ENCODE data around the gene ARMC10.
A peak's percentile ranks its signal among the peaks of the same experiment; 100 is the strongest.
"Not testable (repeated sequence)": the region's sequence is repeated elsewhere in the genome, so short reads cannot be mapped to it uniquely, and the experiment has no call there.

ARMC10 gene

DNA sequence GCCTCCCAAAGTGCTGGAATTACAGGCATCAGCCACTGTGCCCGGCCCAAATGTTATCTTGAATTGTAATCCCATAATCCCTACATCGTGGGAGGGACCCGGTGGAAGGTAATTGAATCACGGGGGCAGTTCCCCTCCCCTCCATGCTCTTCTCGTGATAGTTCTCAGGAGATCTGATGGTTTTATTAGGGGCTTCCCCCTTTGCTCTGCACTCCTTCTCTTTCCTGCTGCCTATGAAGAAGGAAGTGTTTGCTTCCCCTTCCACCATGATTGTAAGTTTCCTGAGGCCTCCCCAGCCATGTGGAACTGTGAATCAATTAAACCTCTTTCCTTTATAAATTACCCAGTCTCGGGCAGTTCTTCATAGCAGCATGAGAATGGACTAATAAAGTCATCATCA, 3.3 kb downstream of the ARMC10 start:
- DNase-seq (ENCODE audit: low read depth), result not testable (repeated sequence)

DNA sequence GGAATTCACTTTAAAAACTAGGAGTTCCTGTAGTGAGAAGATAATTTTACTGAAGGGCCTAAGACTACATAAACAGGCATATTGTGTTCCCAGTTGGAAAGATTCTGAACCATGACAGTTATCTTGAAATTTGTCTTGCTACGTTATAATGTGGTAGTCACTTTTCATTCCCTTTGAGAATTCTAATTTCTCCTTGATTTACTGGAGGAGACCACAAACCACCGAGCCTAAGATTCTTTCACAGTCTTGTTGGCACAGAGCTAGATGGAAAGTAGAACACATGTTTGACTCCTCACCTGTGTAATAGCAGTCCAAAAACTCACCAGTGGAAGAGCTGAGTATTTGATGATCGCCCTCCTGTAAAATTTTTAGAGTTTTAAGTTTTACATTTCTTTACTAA, 4.9 kb downstream of the ARMC10 start:
- no peak for DNase-seq (ENCODE audit: low read depth)

- no peak for DNase-seq (ENCODE audit: low read depth)
Observed at GRCh38 chr7:103080923-103081322, 6.0 kb downstream of the ARMC10 start.

DNA sequence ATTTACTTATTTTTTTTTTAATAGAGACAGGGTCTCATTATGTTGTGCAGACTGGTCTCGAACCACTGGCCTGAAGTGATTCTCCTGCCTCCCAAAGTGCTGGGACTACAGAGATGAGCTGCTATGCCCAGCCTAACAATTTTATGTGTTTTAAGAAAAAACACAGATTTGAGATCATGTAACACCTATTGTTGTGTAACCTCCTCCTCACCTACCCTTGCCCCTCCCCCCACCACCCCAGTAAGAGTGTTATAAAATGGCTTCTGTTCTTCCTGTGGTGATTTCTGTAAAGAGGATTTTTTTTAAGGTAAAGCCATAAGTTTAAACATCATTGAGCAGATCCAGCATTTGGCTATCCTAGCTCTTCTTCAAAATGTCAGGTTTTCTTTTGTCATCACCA, 7.6 kb downstream of the ARMC10 start:
- DNase-seq (ENCODE audit: low read depth), result no peak

DNA sequence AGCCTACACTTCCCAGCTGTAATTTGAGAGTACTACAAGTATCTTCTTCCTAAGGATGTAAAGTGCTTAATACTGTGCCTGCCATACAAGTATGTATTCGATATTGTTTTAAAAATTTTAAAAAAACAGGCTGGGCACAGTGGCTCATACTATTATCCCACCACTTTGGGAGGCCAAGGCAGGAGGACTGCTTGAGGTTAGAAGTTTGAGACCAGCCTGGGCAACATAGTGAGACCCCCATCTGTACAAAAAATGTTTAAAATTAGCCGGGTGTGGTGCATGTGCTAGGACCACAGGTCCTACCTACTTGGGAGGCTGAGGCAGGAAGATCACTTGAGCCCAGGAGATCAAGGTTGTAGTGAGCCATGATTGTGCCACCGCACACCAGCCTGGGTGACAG, 8.3 kb downstream of the ARMC10 start:
- DNase-seq (ENCODE audit: low read depth), result no peak

GRCh38 chr7:103092321-103092720, 17.4 kb downstream of the ARMC10 start:
- not testable (repeated sequence) for DNase-seq (ENCODE audit: low read depth)

DNA sequence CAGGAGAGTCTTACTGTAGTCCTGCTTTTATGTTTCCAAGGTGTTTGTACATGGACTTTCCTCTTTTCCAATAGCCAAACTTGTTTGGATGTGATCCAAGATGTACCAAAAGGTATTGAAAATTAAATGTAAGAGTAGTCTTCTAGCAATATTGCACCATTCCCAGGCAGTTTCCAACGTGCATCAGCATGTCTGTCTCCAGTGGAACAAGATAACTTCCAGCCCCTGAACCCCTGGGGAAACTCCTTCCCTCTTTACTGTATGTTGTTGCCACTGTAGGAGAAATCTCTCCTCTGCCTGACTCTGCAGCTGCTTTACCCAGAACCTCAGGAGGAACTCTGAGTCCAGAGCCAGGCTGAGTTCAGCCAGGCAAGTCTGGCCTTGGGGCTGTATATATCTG, 18.5 kb downstream of the ARMC10 start:
- no peak for DNase-seq (ENCODE audit: low read depth)

- DNase-seq (ENCODE audit: low read depth), result no peak
Observed at GRCh38 chr7:103094102-103094501, 19.2 kb downstream of the ARMC10 start.

DNA sequence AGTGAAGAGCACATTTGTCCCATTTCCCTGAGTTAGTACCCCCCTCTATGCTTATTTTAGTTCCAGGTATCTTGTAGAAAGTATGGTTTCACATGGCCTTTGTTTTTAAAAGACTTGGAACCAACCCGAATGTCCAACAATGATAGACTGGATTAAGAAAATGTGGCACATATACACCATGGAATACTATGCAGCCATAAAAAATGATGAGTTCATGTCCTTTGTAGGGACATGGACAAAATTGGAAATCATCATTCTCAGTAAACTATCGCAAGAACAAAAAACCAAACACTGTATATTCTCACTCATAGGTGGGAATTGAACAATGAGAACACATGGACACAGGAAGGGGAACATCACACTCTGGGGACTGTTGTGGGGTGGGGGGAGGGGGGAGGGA, 20.6 kb downstream of the ARMC10 start:
- not testable (repeated sequence) for DNase-seq (ENCODE audit: low read depth)

GRCh38 chr7:103097041-103097440, 22.1 kb downstream of the ARMC10 start:
- DNase-seq (ENCODE audit: low read depth), result no peak

GRCh38 chr7:103100348-103100747, 25.4 kb downstream of the ARMC10 start:
- DNase-seq (ENCODE audit: low read depth), result no peak

DNA sequence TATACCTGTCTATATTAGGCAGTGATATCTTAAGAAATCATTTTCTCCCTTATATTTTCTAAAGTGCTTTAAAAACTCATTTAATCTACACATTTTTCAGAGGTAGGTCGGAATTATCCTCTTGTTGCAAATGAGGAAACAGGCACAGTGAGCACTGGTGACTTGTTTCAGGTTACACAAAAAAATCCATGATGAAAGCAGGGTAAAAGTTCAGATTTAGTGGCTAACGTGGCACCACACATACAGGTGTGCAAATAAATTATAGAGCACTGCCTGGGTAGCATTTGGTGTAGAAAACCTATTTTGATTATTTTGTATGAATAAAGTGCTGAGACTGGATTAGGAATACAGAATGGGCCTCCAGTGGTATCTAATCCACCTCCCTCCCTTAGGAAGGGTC, 26.6 kb downstream of the ARMC10 start:
- no peak for DNase-seq (ENCODE audit: low read depth)

DNA sequence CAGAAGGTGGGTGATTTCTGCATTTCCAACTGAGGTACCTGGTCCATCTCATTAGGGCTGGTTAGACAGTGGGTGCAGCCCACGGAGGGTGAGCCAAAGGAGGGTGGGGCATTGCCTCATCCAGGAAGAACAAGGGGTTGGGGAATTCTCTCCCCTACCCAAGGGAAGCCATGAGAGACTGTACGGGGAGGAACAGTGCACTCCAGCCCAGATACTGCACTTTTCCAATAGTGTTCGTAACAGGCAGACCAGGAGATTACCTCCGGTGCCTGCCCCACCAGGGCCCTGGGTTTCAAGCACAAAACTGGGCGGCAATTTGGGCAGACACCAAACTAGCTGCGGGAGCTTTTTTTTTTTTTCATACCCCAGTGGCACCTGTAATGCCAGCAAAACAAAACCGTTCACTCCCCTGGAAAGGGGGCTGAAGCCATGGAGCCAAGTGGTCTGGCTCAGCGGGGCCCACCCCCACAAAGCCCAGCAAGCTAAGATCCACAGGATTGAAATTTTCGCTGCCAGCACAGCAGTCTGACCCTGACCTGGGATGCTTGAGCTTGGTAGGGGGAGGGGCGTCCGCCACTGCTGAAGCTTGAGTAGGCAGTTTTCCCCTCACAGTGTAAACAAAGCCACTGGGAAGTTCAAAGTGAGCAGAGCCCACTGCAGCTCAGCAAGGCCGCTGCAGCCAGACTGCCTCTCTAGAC, 31.2 kb downstream of the ARMC10 start:
- no peak for DNase-seq (ENCODE audit: low read depth)

- not testable (repeated sequence) for DNase-seq (ENCODE audit: low read depth)
Observed at GRCh38 chr7:103106703-103107070, 31.7 kb downstream of the ARMC10 start.

DNA sequence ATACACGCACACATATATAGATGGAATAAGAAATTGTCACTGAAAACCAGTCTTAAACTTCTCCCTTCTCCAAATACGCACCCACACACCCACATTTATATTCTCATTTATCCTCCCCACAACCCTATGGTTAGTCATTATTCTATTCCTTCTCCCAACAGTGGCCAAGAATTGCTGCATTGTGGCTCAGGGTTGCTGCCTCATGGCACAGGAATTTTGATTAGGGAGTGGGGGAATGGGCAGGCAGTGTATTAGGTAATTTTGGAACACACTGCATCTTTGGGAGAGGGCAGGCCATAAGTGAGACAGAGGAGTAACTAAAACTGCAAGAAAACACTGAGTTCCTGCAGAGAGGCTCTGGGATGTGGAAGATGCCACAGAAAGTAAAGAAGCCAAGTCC, 38.2 kb downstream of the ARMC10 start:
- DNase-seq (ENCODE audit: low read depth), result peak; percentile 59

- DNase-seq (ENCODE audit: low read depth), result no peak
Observed at GRCh38 chr7:103114576-103115008, 39.7 kb downstream of the ARMC10 start.

DNA sequence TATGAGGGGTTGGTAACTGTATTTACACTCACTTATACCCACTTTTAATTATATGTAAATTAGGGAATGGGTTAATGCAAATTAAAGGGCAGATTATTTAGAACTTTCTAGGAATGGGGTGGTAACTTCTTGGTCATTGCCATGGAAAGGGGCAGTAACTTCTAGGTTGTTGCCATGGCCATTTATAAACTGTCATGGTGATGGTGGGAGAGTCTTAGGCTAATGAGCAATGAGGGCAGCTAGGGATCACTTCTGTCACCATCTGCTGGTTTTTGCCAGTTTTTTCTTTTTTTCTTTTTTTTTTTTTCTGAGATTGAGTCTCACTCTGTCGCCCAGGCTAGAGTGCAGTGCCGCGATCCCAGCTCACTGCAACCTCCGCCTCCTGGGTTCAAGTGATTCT, 40.8 kb downstream of the ARMC10 start:
- DNase-seq (ENCODE audit: low read depth), result no peak

DNA sequence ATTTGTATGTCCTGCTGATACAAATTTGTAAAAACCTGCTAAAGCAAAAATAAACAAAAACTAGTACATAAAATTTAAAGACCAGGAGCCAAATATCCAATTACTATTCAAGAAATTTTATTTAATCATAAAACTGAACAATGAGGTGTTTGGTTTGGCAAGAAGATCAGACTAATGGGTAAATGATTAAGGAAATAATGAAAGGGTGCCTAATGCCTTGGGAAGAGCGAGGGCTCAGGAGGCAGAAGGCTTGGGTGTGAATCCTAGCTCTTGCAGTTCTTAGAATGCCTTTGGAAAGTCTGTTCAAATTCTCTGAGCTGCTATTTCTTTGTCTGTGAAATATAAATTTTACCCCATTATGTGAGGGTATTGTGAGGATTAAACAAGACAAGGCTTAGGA, 41.6 kb downstream of the ARMC10 start:
- DNase-seq (ENCODE audit: low read depth), result no peak

DNA sequence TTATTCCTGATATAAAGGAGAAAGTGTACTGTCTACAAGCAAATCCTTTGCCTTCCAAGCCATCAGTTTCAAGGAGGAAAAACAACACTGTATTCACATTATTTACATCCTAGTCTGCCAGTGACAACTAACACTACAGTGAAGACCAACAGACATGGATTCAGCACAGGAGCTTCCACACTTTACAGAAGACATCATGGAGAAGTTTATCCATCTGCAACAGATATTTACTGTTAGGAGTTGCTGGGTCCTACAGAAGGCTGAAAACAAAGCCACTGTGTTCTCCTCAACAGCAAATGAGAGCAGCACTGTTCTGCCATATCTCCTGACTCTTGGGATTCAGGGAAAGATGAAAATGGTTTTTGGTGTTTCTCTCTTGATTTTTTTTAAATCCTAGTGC, 42.1 kb downstream of the ARMC10 start:
- no peak for DNase-seq (ENCODE audit: low read depth)

DNA sequence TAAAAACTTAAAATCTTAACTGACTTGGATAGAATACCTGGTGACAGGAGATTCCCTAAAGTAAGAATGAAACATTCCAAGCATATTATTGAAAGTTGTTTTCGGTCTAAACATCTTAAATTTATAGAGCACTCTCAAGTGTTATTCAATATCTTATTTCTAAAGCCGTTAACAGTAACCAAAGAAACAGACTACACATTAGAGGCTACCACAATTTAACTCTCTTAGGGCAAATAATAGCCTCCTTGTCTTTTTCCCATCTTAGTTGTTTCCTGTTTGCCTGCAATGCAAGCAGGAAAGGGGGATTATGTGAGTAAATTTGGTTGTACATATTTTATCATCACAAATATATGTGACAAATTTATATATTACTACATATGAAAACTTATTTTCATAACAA, 42.5 kb downstream of the ARMC10 start:
- DNase-seq (ENCODE audit: low read depth), result no peak

DNA sequence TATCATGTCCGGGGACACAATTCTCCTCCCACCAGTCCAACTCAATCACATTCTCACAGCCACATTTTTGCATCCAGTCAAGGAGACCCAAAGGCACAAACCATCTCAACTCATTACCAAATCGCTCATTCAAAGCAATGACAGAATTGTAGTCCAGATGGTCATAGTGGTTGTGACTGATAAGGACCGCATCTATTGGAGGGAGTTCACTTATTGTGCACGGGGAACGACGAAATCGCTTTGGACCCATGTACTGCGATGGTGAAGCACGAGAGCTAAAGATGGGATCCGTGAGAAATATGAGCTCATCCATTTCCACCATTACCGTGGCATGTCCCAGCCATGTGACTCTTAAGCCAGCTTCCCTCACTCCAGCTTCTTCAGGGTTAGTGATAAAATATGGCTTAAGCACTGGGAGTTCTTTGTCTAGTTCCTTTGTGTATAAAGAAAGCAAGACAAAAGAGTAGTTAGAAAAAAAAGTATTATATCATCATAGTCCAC, 44.9 kb downstream of the ARMC10 start:
- DNase-seq (ENCODE audit: low read depth), result no peak

DNA sequence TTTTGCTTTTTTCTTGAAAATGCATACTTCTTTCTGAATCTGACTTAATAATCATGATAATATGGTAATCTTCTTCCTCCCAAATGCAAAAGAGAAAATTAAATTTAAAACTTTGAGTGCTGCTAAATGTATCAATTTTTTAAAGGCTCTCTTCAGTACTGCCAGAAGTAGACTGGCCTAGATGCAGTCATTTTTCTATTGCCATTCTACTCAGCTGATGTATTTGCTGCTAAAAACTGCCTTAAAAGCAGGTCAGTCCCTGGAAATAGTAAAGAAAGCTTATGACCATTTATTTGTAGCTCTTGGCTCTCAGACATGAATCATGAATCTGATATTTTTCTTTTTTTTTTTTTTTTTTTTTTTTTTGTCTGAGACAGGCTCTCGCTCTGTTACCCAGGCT, 45.4 kb downstream of the ARMC10 start:
- no peak for DNase-seq (ENCODE audit: low read depth)

DNA sequence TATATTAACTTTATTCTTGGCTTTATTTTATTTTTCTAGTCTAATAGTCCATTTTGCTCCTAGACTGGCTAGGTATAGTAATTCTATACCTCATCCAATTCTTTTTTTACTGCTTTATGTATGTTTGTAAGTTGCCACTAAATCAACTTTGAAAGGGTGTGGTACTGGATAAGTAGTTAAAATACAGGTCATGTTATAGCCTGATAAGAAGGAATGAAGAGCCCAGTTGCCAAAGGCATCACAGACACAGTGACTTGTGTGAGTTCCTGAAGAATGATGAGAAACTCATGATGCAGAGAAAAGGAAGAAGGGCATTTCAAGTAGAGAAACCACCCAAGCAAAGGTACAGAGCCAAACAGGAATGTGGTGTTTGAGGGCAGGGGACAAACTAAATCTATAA, 46.7 kb downstream of the ARMC10 start:
- no peak for DNase-seq (ENCODE audit: low read depth)

DNA sequence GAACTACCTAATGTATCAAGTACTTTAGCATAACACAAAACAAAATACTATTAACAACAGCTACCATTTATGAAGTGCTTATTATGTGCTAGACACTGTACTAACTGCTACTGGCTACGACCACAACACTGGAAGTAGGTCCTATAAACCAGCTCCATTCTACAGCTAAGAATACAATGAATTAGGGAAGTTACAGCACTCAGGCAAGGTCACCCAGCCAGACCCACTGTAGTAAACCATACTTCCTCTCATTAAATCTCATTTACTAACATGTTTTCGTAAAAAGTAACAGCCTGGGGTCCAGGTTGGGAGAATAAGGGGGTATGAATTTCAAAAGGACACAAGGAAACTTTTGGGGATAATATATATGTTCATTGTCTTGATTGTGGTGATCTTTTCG, 48.6 kb downstream of the ARMC10 start:
- no peak for DNase-seq (ENCODE audit: low read depth)

All from HS-27A (cell line).